Measurements from ENCODE around the gene PLCL2.

GRCh38 chr3:16907243-16907642 lies 22.5 kb downstream of the PLCL2 start:
- no peak for TF ChIP-seq CTCF (IDR thresholded peaks at IDR 0.05)
- TF ChIP-seq EP300 (IDR thresholded peaks at IDR 0.05) = no peak

Measured in gastroesophageal sphincter (tissue), 3 donors.